Mesodermal cell (in vitro differentiated cells): Measurements from ENCODE around the gene PREP.
"Not testable (repeated sequence)": the region's sequence is repeated elsewhere in the genome, so short reads cannot be mapped to it uniquely, and the experiment has no call there.

Experiments used
- H3K27ac ChIP-seq: 2 replicates; pipeline ENCODE4 v1.7.0; 2013; ENCODE audit warnings: mild to moderate bottlenecking, low read depth, low read length, moderate library complexity; ENCODE audit not compliant: severe bottlenecking
- H3K36me3 ChIP-seq: 2 replicates; pipeline ENCODE4 v1.7.1; 2013; ENCODE audit warnings: mild to moderate bottlenecking, low read length, moderate library complexity; ENCODE audit not compliant: control insufficient read depth, insufficient read depth
- H3K4me1 ChIP-seq: one replicate; pipeline ENCODE4 v1.7.1; 2013; ENCODE audit warnings: mild to moderate bottlenecking, low read length; ENCODE audit not compliant: insufficient read depth, control insufficient read depth, poor library complexity, severe bottlenecking
- H3K4me3 ChIP-seq: 2 replicates; pipeline ENCODE4 v1.7.0; 2013; ENCODE audit warnings: low read length, control low read depth, mild to moderate bottlenecking; ENCODE audit not compliant: insufficient read depth, poor library complexity, severe bottlenecking; ENCODE audit errors: extremely low read depth
- H3K9me3 ChIP-seq: 2 replicates; pipeline ENCODE4 v1.7.1; 2013; ENCODE audit warnings: mild to moderate bottlenecking, low read length, moderate library complexity; ENCODE audit not compliant: control insufficient read depth
- WGBS, 2 experiments: methylation state at CpG; one replicate each; pipeline ENCODE4 v1.1.5; 2013; ENCODE audit warnings: missing lambda C conversion rate in 2 of 2; ENCODE audit not compliant: insufficient coverage in 2 of 2; 5-methylcytosine and 5-hydroxymethylcytosine counted together

The PREP gene

GRCh38 chr6:105346052-105346451, 56.8 kb downstream of the PREP start:
- H3K9me3 ChIP-seq = no peaks in the 10 kb centered on the region
- H3K4me3 ChIP-seq = no peak overlapping the region
- H3K4me1 ChIP-seq = peaks cover 17% of the 10 kb centered on the region
- 88% methylated on average over 2 of the region's 3 CpGs; no CpG with 5 or more reads in 1 of the 2 experiments for WGBS, 2 experiments
- peak overlapping the region; percentile 42 for H3K27ac ChIP-seq
- peaks cover 20% of the 10 kb centered on the region for H3K36me3 ChIP-seq

- H3K9me3 ChIP-seq = no peaks in the 10 kb centered on the region
- WGBS, 2 experiments = 86 to 97% methylated on average over 4 of the region's 4 CpGs
- peaks cover 17% of the 10 kb centered on the region for H3K4me1 ChIP-seq
- no peak overlapping the region for H3K4me3 ChIP-seq
- H3K27ac ChIP-seq = peak overlapping the region; percentile 61
- H3K36me3 ChIP-seq = peaks cover 15% of the 10 kb centered on the region
Measured at GRCh38 chr6:105345506-105345905, 57.4 kb downstream of the PREP start.

DNA sequence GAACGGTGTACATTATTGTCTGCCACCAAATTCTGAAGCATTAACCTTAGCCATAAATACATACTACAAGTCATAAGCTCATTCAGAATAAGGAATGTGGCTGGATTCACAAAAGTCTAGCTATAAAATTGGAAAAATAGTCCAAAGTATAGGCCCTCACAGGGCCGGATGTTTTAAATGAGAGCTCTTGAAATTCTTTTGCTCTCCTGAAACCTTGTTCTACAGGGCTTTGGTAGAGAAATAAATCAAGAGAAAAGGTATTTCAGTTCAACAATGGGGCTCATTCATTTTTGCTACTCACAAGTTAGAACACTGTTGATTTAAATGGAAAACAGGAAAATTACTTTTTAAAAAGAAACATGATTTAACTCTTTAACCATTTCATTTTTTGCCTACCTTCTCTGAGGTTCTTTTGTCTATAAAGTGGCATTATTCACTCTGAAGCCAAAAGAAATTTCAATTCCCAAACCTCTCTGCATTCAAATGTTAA, 58.0 kb downstream of the PREP start:
- H3K27ac ChIP-seq = no peak overlapping the region
- peaks cover 17% of the 10 kb centered on the region for H3K4me1 ChIP-seq
- peaks cover 15% of the 10 kb centered on the region for H3K36me3 ChIP-seq
- WGBS, 2 experiments = 100% methylated on average over 1 of the region's 2 CpGs; no CpG with 5 or more reads in 1 of the 2 experiments
- H3K4me3 ChIP-seq = no peak overlapping the region
- H3K9me3 ChIP-seq = no peaks in the 10 kb centered on the region

GRCh38 chr6:105338350-105338983, 64.4 kb downstream of the PREP start:
- not testable (repeated sequence) for H3K4me1 ChIP-seq, H3K4me3 ChIP-seq, H3K9me3 ChIP-seq, H3K27ac ChIP-seq
- peaks cover 29% of the 10 kb centered on the region for H3K36me3 ChIP-seq
- 92 to 98% methylated on average over 19 to 20 of the region's 21 CpGs for WGBS, 2 experiments

- WGBS, 2 experiments = 94 to 100% methylated on average over 2 of the region's 2 CpGs
Measured at GRCh38 chr6:105336986-105337385, 65.9 kb downstream of the PREP start.

GRCh38 chr6:105332576-105332975, 70.3 kb downstream of the PREP start:
- Histone ChIP-seq H3K9me3 (no peaks in the 10 kb centered on the region), H3K36me3 (peaks cover 51% of the 10 kb centered on the region), H3K27ac (no peak overlapping the region), H3K4me3 (no peak overlapping the region), H3K4me1 (peaks cover 3% of the 10 kb centered on the region)
- 100% methylated on average over 3 to 4 of the region's 4 CpGs for WGBS, 2 experiments

More at GRCh38 chr6:105336986-105337385, 65.9 kb downstream of the PREP start:
- Histone ChIP-seq H3K4me1 (no peaks in the 10 kb centered on the region), H3K36me3 (peaks cover 42% of the 10 kb centered on the region), H3K4me3 (no peak overlapping the region), H3K9me3 (no peaks in the 10 kb centered on the region), H3K27ac (no peak overlapping the region)

DNA sequence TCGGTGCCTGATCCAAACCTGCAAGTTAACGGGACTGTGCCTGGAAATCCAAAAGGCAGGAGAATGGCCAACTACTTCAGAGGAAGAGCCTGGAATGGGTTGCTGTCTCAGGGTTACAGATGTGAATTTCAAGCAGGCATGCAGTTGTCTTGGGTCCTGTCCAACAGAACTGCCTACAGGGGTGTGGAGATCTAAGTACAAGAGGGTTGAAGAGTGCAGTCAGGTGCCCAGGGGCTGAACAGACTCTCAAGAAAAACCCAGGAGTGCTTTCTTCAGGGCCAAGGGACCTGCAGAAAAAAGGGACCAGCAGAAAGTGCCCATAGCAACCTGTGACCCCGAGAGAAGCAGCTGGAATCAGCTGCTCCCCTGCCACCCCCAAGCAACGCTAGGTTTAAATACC, 71.0 kb downstream of the PREP start:
- 97 to 100% methylated on average over 3 to 4 of the region's 4 CpGs for WGBS, 2 experiments
- no peak overlapping the region for H3K4me3 ChIP-seq
- no peak overlapping the region for H3K27ac ChIP-seq
- H3K36me3 ChIP-seq = peaks cover 45% of the 10 kb centered on the region
- H3K9me3 ChIP-seq = no peaks in the 10 kb centered on the region
- H3K4me1 ChIP-seq = peaks cover 9% of the 10 kb centered on the region

GRCh38 chr6:105330913-105331312, 72.0 kb downstream of the PREP start:
- Histone ChIP-seq H3K4me3 (no peak overlapping the region), H3K27ac (no peak overlapping the region), H3K36me3 (peaks cover 49% of the 10 kb centered on the region), H3K4me1 (peaks cover 11% of the 10 kb centered on the region), H3K9me3 (no peaks in the 10 kb centered on the region)
- WGBS, 2 experiments = no CpG with 5 or more reads among the region's 2 CpGs

GRCh38 chr6:105330364-105330763, 72.5 kb downstream of the PREP start:
- Histone ChIP-seq H3K36me3 (peaks cover 54% of the 10 kb centered on the region), H3K27ac (no peak overlapping the region), H3K4me3 (no peak overlapping the region), H3K9me3 (no peaks in the 10 kb centered on the region), H3K4me1 (peaks cover 11% of the 10 kb centered on the region)
- WGBS, 2 experiments = 86 to 100% methylated on average over 2 to 3 of the region's 3 CpGs

DNA sequence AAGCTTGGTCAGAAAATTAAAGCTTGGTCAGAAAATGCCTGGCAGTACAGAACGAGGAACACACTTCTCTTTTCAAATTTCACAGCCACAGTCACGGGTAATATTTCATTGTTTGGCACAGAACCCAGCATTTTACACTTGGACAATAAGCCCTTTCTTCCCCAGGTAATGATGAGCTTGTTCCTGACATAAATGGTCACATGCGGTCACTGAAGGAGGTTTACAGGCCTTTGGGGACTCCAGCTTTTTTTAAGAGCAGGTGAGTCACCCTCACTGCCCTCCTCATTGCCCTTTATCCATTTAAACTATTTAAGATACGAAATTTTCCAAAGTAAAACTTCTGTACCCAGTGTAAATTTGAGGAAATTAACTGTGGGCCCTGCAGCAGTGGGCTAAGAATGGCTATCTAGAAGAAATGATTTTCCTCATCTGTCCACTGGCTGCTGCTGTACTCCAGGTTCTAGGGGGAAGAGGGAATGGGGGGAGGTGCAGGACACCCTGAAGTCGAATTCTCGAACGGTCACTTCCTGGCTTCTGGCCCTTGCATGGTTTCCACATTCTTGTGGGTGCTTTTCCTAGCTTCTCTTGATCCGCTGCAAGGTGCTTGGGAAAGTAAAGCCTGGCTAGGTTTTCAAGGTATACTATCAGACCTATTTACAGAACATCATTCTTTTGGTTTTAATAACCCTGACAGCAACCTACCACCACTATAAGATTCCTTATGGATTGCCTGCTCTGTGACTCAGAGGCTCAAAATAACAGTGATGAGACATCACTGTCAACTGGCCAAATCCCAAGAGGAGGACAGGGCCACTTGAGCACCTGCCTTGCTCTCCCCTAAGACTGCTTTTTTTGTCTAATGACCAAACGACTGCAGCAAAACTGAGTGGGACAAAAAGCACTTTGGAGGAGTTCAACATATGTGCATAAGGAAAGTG, 75.8 kb downstream of the PREP start:
- no peak overlapping the region for H3K27ac ChIP-seq
- peaks cover 11% of the 10 kb centered on the region for H3K4me1 ChIP-seq
- no peak overlapping the region for H3K4me3 ChIP-seq
- H3K9me3 ChIP-seq = no peaks in the 10 kb centered on the region
- H3K36me3 ChIP-seq = peaks cover 64% of the 10 kb centered on the region
- WGBS, 2 experiments = 89 to 96% methylated on average over 7 to 8 of the region's 9 CpGs
